ENCODE data around the gene JPH2.

- TF ChIP-seq CTCF (IDR thresholded peaks at IDR 0.05) (peak in 1 of 3 donors; percentile 6), POLR2A (IDR thresholded peaks at IDR 0.05) (no peak)
These were observed 21.8 kb upstream of the JPH2 start for GRCh38 chr20:44208770-44209169.
